Activated T-cell treated with anti-CD3 and anti-CD28 coated beads for 24 hours (primary cell): Measurements from ENCODE around the gene DCUN1D2.
"Not testable (repeated sequence)": the region's sequence is repeated elsewhere in the genome, so short reads cannot be mapped to it uniquely, and the experiment has no call there.

Experiments used
- DNase-seq: peaks from one replicate; pipeline ENCODE4 v3.0.0-alpha.2; 2020; ENCODE audit warnings: low read depth

The DCUN1D2 gene

DNA sequence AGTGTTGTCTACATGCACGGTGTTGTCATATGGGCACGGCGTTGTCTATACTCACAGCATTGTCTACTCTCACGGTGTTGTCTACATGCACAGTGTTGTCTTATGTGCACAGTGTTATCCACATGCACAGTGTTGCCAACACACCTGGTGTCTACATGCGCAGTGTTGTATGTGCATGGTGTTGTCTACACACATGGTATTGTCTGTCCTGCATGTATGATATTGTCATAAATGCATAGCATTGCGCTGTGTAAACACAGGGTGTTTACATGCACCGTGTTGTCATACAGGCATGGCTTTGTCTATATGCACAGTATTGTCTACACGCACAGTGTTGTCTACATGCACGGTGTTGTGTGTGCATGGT lies 44.0 kb downstream of the DCUN1D2 start:
- DNase-seq: no peak

DNA sequence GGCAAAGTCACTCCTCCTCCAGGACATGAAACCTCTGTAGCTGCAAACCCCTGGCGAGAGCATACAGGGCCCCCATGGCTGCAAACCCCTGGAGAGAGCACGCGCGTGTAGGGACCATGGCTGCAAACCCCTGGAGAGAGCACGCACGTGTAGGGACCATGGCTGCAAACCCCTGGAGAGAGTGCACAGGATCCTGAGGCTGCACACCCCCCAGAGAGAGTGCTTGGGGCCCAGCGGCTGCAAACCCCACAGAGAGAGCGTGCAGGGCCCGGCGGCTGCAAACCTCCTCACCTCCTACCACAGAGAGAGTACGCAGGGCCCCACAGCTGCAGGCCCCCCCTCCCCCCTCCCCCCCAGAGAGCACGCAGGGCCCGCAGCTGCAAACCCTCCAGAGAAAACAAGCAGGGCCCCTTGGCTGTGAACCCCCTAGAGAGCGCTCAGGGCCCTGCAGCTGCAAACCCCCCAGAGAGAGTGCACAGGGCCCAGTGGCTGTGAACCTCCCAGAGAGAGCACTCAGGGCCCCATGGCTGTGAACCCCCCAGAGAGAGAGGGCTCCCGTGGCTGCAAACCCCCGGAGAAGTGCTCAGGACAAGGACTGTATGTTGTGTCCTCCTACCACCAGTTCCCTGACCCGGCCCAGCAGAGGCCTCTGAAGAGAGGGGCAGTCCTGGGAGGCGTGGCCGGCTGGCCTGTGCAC lies 44.6 kb downstream of the DCUN1D2 start:
- DNase-seq: no peak

GRCh38 chr13:113443991-113444390 lies 46.5 kb downstream of the DCUN1D2 start:
- DNase-seq: no peak

GRCh38 chr13:113442985-113443362 lies 47.5 kb downstream of the DCUN1D2 start:
- no peak for DNase-seq

DNA sequence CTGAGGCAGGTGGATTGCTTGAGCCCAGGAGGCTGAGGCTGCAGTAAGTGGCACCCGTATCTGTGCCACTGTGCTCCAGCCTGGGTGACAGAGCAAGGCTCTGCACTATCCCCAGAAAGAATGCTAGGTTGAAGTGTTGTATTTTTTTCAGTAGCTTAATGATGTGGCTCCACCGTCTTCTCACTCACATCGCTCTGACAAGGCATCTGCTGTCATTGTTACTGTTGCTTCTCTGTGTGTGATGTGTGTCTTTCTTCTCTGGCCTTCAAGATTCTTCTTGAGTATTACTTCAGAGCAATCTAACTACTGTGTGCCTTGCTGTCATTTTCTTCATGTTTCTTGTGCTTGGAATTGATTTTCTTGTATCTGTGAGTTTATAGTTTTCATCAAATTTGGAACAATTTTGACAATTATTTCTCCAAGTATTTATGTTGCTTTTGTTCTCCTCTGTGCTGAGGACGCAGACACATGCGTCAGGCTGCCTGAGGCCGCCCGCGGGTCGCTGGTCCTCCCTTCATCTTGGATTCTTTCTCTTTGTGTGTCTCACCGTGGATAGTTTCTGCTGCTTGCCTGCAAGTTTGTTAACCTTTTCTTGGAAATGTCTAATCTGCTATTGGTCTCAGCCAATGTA lies 48.0 kb downstream of the DCUN1D2 start:
- DNase-seq: no peak

DNA sequence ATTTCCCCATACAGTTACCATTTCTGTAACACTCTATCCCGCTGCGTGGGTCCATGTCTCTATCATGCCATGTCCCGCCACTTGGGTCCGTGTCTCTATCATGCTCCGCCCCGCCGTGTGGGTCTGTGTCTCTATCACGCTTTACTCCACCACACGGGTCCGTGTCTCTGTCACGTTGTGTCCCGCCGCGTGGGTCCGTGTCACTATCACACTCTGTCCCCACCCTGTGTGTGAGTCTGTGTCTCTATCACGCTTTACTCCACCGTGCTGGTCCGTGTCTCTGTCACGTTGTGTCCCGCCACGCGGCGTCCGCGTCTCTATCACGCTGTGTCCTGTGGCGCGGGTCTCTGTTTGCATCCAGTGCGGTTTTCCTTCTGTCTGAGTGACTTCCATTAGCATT lies 48.9 kb downstream of the DCUN1D2 start:
- no peak for DNase-seq

GRCh38 chr13:113437408-113438010 lies 53.0 kb downstream of the DCUN1D2 start:
- DNase-seq: no peak

GRCh38 chr13:113436866-113437265 lies 53.6 kb downstream of the DCUN1D2 start:
- not testable (repeated sequence) for DNase-seq

- not testable (repeated sequence) for DNase-seq
Measured at GRCh38 chr13:113435907-113436306, 54.6 kb downstream of the DCUN1D2 start.

DNA sequence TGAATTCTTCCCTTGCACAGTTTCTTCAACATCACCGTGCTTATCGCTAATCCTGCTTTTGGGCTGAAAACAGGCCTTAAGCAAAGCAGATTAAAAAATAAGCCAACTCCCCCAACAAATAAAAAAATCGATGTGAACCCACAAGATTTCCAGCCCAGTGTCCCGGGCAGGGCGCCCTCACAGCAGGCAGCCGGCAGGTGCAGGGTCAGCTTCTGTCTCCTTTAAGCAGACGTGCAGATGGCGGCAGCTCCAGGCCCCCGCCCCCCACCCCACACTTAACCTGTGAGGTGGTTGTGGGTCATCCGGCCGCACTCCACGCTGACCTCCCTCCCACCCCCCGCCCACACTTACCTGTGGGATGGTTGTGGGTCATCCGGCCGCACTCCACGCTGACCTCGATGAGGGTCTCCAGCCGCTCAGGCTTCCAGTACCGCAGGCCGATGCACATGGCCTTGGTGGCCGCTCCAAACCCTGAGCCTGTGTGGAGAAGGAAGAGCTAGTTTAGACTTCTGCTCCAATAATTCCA lies 57.1 kb downstream of the DCUN1D2 start:
- no peak for DNase-seq

DNA sequence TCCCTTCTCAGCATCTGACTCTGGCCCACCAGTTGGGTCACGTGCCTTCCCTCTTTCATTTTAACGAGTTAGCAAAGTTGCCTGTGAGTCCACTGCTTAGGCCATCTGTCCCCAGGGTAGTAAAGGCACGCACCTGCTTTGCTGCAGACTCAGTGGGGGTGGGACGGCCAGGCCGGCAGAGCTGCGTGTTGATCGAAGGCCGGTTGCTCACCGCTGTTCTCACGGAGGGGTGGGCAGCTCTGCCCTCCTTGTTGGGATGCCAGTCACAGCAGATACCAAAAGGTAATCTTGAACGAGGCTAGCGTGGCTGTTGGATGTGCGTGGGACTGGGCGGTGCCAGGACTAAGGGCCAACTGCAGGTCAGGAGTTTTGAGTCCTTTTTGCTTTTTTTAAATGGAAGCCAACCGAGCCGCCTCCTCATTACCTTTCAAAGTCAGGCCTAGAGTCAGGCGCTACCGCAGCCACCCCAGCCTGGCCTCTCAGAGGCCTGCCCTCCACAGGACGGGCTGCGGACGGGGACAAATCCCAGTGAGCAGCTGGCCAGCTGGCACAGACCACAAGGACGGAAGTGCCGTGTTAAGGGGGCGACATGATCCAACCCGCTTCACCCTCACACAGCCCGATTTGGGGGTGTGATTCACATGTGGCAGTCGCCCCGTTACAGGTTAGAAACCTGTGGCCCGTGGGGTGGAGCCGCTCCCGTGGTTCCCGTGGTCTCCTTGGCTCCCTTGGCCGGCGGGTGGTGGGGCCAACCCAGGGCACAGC lies 57.8 kb downstream of the DCUN1D2 start:
- no peak for DNase-seq

DNA sequence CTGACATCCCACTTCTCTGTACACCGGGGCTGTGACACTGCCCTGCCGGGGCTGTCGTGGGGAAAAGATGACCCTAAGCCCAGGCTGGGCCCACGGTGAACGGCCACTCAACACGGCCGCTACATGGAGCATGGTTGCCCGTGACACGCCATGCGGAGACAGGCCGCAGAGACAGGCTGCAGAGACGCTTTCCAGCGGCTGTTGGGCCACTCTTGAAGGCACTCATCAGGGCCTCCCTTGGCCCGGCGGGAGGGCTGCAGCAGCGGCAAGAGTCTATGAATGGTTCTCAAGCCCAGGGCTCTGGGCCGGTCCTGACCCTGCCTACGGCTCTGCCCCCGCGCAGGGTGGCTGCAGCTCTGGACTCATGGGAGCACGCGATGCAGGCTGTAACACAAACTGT lies 59.3 kb downstream of the DCUN1D2 start:
- DNase-seq: no peak

DNA sequence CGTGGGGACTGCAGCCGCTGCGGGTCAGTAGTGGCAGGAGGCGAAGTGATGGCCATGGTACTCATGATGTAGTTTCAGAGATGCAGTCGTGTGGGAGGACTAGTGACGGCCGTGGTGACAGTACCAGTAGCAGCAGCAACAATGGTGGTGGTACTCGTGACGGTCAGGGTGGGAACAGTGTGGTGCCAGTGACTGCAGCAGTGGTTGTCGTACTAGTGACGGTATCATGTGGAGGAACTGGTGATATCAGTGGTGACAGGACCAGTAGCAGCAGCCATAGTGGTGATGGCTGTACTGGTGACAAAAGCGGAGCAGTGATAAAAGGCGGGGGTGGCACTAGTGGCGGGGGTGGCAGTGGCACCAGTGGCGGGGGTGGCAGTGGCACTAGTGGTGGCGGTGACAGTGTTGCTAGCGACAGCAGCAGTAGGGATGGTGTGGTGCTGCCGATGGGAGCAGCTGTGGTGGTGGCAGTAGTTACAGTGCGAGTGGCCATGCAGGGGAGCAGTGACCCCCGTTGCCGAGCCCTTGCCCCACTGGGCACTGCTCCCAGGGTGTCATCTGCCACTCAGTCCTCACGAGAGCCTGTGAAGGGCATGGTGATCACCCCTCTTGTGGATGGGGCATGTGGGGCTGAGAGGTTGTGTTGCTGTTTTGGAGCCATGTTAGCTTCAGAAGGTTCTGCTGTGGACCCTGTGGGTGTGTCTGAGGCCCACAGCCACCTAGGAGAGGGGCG lies 60.0 kb downstream of the DCUN1D2 start:
- DNase-seq: no peak

DNA sequence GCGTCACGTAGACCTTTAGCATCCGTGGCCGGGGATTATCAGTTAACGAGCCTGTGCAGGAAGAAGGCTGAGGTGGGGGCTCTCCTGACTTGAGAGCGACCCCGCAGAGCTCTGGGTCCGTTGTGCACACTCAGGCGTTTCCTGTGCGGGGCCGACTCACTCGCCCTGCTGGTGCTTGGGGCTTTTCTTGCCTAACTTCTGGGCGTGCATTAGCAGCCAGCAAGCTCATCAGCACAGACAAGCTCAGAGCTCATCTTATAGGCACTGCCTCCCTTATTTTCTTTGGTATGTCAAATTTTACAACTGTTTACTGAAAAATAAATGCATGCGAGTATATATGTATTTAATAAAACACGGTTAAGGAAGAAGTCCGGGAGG lies 60.9 kb downstream of the DCUN1D2 start:
- no peak for DNase-seq

- no peak for DNase-seq
Measured at GRCh38 chr13:113428871-113429607, 61.5 kb downstream of the DCUN1D2 start.

DNA sequence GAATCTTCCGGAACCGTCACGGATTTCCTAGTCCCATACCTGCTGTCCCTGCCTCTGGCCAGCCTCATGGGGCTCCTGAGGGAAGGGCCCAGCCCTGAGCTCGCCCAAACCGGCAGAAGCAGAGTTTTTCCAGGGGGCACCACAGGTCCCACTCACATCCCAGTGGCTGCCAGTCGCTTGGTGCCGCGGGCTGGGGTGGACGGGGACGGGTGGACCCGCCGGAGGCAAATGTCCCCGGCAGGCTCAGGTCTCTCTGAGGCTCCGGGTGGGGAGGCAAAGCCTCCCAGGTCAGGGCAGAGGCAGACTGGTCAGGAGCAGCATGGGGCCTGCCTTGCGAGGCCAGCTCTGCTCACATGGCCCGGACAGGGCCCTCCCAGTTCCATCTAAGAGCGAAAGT lies 62.0 kb downstream of the DCUN1D2 start:
- DNase-seq: no peak

DNA sequence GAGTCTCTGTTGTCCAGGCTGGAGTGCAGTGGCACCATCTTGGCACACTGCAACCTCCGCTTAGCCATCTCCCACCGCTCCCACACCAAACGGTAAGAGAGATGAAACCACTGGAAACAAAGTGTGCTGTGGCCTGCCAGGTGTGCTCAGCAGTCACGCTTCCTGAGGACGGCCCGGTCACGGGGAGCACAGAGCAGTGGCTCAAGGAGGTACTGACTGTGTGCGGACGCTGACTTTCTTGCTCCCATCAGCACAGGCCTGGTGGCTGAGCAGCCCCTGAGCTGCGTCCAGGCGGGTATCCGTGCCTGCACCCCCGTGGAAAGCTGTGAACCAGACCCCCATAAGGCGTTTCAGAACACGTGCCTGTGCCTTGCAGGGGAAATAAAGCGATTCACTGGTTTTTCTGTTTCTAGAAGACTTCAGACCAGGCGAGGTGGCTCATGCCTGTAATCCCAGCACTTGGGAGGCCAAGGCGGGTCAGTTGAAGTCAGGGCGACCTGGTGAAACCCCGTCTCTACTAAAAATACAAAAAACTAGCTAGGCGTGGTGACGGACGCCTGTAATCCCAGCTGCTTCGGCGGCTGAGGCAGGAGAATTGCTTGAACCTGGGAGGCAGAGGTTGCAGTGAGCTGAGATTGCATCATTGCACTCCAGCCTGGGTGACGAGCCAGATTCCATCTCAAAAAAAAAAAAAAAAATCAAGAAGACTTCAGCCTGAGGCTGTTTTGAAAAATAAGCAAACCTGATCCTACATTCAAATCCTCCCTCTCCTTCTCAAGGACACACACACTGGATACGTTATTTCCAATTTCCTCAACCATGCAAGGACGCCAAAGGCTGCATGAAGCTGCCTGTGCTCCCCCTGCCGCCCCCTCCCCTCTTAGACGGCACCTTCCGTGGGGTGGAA lies 62.7 kb downstream of the DCUN1D2 start:
- no peak for DNase-seq

DNA sequence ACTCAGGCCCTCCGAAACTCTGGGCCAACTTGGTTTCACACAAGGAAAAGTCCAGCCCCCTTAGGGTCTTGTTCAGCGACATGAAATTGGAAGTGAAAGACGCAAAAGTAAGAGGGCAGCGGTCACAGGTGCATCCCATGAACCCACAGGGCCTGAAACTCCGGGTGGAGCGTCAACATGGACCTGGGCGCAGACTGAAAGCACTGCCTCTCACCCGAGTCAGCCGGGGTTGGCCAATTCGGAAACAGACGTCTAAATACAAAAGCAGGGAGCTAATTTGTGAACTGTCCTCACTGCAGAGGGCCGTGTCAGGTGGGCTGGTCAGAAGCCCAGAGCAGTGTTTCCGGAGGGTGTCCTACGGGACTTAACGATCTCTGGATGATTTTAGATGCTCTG lies 63.9 kb downstream of the DCUN1D2 start:
- DNase-seq: no peak

DNA sequence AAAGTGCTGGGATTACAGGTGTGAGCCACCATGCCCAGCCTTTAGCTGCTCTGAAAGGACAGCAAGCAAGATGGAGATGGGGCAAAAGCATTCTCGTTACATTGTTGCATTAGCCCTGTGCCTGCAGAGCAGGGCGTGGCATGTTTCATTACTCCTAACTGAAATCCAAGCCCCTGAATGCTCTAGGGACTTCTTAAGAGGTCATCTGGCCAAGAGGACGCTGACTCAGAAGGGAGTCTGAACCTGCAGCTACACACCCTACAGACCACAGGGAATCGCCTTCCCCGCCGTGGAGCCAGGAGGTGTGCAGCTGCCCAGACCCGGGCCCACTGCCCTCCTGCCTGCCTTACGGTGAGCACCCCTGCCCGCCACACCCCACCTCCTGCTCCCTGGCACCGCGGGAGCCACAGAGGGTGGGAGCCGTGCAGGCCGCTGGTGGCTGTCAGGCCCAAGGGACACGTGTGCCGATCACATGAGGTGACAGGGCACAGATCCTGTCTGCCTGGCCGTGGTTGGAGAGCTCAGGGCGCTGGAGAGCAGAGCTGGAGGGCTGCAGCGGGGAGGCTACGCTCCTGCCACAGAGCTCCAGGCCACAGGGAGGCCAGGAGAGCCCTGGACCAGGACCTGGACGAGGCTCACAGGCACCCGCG lies 64.4 kb downstream of the DCUN1D2 start:
- DNase-seq: no peak
